Stimulated activated CD4-positive, alpha-beta T cell treated with anti-CD3 and anti-CD28 coated beads, Interleukin-4, amount 100 ng/mL, for 4 hours (primary cell): ENCODE measurements around the gene FOXR1.

Experiments
- DNase-seq, 2 experiments: peaks; one replicate each; pipeline ENCODE4 v3.0.0-alpha.2; 2020

The FOXR1 gene

GRCh38 chr11:118971646-118972045 lies at the start of gene FOXR1:
TSS of gene FOXR1 (plus strand) at chr11:118971761. CDS start at chr11:118971932, 171 bp downstream.
- no peak for DNase-seq

DNA sequence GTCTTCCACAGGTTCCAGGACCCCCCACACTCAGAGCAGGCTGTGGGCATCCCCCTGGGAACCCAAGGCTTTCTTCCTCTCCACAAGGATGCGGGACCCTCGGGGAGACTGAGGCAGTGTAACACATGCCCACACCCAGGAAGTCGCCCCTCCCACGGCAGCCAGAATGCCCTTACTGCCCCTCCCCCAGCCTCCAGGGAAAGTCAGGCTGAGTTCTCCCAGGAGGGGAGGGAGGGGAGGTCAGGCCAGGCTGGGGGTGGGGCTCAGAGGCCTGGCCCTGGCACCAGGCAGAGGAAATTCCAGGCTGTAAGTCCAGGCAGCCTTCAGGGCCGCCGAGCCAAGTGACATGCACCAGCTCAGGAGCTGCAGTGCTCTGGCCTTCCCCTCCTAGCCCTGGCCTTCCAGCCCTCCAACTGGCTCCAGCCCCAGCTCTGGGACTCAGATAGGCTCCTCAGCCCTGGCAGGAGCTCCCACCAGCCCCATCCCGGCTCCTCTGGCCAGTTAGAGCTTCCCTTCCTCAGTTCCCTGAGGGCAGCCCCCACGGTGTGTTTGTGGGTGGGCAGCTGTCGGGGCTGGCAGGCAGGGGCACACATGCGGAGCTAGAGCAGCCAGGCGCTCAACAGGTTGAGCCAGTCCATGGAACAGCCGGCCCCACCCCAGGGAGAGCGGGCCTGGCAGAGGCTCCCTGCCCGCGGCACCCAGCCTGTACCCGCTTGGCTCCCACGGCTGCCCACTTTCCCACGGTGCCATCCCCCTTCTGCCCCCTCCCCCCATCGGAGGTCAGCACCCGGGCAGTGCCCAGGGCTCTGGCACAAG lies 49.4 kb upstream of the FOXR1 start:
- no peak for DNase-seq

- no peak for DNase-seq
Measured at GRCh38 chr11:118922745-118923627, 48.6 kb upstream of the FOXR1 start.

DNA sequence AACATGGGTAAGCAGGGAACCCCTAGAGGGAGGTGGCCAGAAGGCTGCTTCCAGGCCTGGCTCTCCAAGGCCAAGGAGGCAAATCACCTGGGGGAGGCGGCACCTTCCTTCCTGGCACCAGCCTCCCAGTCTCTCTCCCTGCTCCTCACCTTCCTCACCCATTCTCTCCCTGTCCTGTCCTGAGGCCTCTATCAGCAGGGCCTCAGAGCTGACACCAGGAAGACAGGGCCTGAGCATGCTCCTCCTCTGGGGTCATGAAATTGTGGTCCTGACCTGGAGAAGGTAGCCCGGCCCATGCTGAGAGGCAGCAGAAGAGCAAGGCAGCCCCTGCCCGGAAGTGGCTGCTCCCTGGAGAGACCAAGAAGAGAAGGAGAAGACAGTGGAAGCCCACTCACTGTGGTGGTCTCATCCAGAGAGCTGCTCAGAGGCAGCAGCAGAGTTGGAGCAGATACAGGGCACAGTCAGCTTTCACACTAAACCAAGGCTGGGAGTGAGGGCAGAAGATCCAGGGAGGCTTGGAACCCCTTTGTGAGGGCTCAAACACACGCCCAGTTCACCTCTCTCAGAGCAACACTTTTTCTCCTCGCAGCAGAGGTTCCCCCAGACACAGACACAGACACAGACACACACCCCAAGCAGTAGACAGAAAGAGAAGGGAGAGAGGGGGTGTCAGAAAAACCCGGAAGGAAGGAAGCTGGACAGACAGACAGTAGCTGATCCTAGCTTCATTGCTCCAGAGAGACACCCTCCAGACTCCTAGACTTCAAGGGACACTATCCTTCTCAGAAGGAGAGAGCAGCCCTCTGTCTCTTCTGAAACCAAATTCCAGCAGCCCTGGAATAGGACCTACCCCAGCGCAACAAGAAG lies 47.6 kb upstream of the FOXR1 start:
- DNase-seq: no peak

DNA sequence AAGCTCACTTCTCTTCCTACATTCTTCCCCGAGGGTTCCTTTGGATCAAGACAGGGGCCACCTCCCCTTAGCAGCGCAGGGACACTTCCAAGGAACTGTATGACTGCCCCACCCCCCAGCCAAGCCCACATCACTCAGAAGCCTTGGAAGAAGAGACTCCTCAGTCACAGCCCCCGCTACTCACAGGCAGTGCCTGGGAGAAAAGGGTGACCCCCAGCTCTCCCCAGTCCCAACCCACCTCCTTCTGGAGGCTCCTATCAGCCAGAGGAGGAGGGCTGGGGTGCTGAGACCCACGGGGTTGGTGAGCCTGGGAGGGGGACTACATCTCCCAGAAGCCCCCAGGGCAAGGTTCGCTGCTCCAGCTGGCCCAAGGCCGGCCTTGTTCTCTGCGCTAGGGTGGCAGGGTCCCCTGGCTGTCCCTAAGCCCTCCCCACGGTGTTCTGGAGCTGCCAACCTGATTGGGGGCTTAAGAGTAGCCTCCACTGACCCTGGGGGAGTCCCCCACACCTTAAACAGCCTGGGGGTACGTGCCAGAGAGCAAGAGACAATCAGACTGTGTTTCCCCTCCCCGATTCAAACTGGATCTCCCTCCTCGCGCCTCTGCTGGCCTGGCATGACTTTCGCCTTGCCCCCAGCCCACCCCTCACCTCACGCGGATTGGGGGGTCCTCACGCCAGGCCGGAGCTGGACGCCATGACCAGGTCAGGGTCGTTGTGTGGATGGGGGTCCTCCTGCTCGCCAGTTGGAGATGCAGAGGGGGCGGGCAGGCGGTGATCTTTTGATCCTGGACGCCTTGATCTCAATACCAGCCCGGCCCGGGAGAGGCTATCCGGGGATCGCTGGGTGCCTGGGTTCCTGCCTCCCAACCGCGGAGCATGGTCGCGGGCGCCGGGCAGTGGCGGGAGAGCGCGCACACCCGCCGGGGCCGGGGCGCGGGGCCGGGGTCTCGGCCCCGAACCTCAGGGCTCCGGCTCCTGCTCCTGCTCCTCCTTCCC lies 46.7 kb upstream of the FOXR1 start:
- peak in 1 of 2 experiments; percentile 32 for DNase-seq

- DNase-seq: no peak
Measured at GRCh38 chr11:118927554-118928100, 43.9 kb upstream of the FOXR1 start.

DNA sequence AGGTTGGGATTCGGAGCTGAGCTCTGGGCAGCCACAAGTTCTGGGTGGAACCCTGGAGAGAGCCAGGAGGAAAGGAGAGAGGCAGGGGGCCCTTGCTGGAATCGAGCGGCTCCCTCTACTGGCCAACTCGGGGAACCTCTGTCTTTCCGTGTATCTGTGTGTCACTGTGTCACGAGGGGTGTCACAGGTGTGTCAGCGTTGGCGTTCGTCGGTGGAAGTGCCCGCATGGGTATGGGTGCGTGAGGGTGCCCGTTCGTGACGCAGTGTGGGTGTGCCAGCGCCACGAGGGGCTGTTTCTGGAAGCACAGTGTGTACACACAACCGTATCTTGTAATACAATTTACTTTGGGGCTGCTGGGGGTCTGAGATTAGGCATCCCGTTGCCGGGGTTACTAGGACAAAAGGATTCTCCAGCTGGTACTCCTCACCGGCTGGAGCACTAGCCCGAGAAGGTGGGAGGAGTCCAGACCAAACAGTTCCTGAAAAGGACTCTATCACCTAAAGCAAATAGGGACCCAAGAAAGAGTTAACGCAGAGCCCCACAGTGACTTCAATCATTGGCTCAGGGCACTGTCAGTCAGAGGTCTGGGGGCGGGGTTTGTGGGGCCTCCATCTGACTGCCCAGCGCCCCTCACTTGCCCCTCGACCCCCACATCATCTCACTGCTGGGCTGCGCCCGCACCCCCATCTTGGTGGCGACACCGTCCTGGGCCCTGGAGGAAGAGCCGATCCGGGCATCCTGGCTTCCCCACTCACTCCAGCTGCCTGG lies 43.3 kb upstream of the FOXR1 start:
- peak; percentile 88 to 95 for DNase-seq

DNA sequence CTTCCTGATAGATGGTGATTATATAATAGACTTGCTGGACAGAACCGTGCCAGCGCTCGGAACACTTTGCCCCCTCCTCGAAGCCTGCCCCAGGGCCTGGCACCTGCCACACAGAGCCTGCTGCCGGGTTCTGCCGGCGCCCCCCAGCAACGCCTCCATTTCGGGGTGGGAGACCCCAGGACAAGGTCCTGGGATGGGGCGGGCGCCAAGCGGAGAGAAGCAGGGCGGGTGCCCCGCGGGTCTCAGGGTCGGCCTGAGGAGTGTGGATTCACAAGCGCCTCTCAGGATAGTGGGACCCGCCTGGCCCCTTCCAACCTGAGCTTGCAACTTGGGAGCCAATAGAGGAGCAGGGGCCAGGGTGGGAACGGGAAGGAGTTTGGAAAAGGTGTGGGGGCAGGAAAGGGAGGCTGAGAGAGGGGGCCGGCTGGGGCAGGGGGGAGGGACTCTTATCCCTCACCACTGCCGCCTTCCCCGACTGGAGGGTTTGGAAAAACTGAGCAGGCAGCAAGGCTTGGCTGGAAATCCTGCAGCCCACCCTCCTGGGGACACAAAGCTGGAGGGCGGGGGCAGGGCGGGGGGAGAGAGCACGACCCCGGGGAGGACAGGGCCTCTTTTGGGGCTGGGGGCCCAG lies 42.6 kb upstream of the FOXR1 start:
- no peak for DNase-seq

DNA sequence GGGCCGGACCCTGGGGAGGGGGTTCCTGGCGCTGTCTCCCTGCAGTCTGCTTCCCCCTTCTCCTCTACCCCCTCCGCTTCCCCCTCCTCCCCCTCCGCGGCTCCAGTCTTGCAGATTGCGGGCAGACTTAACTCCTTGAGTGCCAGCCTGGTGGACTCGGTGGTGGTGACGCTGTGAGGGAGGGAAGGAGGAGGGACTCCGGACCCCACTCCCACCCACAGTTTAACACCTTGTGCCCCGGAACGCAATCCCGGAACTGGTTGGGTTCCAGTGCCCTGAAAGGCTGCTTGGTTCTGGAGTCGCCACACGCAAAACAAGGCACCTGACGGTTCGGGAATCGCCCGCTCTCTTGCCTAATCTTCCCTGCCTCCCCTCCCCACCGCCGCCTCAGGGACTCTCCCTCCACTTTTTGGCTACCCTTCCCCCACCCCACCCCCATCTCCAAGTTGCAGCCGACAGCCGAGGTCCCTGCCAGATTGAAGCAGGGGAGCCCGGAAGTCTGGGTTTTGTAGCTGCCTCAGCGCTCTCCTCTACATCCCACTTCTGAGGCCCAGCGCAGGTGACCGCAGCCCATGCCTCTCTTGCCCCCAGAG lies 42.0 kb upstream of the FOXR1 start:
- peak; percentile 63 to 69 for DNase-seq

DNA sequence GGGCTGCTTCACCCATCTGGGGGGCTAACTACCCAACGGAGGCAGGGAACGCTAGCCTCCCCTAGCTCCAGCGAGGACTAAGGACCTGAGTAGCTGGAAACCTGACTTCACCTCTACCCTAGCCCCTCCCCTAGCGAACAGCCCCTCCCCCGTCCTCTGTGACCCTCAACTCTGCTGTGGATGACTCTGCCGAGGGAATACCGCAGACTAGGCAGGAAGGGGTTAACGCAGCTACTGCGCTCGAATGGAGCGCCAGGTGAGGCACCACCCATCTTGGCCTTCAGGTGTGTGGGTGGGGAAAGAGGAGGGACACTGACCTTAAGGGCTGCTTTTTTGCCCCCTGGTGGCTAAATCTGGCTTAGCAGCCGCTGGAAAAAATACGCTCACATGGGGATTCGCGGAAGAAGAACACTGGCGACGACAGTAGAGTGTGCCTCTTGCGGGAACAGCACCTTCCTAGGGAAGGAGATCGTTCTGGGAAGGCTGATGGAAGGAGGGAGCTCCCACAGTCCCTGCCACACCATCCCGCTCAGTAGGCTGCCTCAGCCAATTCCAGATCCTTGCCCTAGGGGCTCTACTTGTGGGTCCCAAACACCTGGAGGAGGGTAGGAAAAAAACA lies 41.4 kb upstream of the FOXR1 start:
- DNase-seq: peak; percentile 79 to 80

DNA sequence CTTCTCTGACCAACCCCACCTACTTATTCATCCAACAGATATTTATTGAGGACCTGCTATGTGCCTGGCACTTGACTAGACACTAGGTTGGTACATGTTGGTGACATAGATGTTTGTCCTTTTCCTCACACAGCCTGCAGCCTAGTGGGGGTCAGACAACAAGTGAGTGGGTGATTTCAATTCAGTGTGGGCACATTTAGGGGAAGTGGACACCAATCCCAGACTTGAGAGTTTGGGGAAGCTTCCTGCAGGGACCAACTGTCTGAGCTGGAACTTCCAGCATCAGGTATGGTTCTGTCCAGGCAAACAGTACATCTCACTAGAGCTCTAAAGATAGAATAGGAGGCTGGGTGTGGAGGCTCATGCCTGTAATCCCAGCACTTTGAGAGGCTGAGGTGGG lies 40.0 kb upstream of the FOXR1 start:
- DNase-seq: no peak

GRCh38 chr11:118933486-118933885 lies 38.1 kb upstream of the FOXR1 start:
- no peak for DNase-seq

GRCh38 chr11:118935376-118935775 lies 36.2 kb upstream of the FOXR1 start:
- no peak for DNase-seq

GRCh38 chr11:118938491-118939403 lies 32.8 kb upstream of the FOXR1 start:
- DNase-seq: no peak

- DNase-seq: no peak
Measured at GRCh38 chr11:118939404-118939915, 32.1 kb upstream of the FOXR1 start.

- DNase-seq: peak; percentile 39 to 59
Measured at GRCh38 chr11:118939953-118940598, 31.5 kb upstream of the FOXR1 start.

DNA sequence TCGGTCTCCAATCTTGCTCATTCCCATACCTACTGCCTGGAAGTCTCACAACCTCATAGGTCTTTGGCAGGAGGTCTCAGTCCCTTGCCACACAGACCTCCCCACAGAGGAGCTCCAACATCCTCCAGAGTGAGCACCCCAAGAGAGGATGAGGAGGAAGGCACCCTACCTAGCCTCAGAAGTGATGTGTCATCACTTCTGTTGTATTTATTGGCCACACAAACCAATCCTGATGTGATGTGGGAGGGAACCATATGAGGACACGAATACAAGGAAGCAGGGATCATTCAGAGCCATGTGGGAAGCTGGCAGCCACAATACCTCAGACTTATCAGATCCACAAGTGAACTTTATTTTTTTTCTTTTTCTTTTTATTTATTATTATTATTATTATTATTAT lies 24.5 kb upstream of the FOXR1 start:
- DNase-seq: no peak
